NCI-H146 treated with DMSO at 0.1 percent for 48 hours (cell line): Measurements from ENCODE around the gene IL12A.

Experiments
- DNase-seq: peaks from one replicate; lab custom pipeline; 2025; ENCODE audit not compliant: unreplicated experiment; lab: John Stamatoyannopoulos, UW

Gene IL12A

GRCh38 chr3:159989973-159990846, 1.6 kb downstream of the IL12A start:
- no peak for DNase-seq

- DNase-seq, result no peak
Measured at GRCh38 chr3:159991591-159991990, 3.0 kb downstream of the IL12A start.

GRCh38 chr3:159992589-159992988, 4.0 kb downstream of the IL12A start:
- no peak for DNase-seq

DNA sequence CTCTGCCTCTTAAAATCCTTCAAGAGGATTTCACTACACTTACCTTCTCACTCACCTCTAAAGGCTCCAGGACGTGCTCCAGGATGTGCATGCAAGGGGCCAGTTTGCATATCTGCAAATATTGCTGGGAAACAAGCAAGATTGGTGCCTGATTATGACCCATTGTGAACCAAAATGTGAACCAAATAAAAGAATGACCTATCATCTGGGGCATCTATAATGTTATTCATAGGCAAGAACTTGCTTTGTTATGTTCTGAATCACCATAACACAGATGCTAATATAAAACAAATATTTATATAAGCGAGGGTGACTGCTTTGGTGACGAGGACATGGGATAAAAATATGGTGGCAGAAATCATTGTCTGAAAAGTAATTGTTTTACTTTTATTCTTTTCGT, 5.5 kb downstream of the IL12A start:
- DNase-seq, result no peak

- DNase-seq, result no peak
Measured at GRCh38 chr3:159995091-159995490, 6.5 kb downstream of the IL12A start.

GRCh38 chr3:159996018-159996417, 7.4 kb downstream of the IL12A start:
- no peak for DNase-seq

- DNase-seq, result no peak
Measured at GRCh38 chr3:159996959-159997358, 8.3 kb downstream of the IL12A start.

DNA sequence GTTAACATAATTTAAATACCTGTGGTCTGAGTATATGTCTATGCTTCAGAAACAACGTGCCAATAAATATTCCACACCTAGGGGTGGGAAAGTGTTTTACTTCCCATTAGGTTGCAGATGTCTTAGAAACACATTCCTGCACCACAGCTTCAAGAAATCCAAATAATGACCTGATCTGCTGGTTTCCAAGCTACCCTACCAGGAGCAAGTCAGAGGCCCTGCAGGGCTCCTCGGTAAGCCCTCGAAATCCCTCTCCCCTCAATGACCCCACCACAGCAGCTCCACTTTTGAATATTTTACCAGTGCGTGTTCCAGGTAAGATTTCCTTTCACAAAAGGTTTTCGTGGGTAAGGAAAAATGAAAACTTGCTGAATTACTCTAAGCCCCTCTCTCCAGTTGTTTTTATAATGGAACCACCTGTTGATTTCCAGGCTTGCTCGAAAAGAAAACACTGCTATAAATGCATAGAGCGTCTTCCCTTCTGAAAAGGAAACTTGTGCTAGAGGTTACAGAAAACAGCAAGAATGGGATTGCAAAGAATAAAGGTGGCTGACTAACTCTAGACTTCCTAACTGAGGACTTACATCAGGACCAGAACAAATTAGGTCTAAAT, 12.6 kb downstream of the IL12A start:
- no peak for DNase-seq

DNA sequence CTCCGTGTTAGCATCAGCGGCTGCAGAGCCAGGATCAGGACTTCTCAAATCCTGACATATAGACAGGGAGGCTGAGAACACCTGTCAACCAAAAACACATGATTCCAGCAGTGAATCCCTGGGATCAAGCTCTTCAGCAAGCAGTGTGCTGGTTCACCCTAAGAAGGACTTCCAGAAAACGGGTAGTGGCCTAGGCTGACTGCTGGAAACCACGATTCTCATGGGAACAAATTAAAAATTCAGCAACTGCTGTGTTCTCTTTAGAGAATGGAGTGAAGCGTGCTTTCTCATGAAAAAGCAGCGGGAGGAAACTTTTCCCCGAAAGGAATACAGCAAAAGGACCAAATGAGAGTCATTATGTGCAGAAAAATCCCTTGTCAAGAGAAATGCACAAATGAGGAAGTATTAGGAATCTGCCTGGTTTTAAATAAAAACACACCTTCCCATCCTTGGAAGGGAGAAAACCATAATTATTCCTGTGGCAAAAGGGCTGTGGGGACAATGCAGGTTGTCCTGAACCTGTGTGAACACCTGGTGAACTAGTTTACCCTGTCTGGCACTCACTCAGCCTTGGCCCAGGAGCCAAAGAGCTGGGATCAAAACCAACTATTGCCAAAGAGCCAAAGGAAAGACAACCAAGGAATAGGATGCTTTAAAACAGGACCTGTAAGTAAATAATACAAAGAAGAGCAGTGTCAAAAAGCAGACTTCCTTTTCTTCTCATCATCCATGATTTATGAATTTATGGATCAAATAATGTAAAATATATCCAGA, 13.4 kb downstream of the IL12A start:
- no peak for DNase-seq

GRCh38 chr3:160003520-160004128, 15.0 kb downstream of the IL12A start:
- DNase-seq, result peak; percentile 44

DNA sequence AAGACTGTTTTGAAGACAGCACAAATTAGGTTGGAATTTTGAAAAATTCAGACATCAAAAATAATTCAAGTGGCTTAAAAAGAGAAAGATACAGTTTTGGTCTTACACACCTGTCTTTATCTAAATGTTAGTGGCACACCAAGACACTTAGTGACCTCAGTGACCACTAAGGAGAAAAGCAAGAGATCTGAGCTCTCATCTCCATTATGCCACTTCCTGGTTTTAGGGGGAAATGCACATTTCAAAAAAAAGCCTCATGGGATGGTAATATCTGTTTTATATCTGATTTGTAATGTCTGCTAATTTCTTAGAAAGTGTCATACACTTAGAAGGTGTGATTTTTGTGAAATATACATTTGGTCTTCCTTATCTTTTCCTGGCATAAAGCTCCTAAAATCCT, 16.4 kb downstream of the IL12A start:
- DNase-seq, result no peak

GRCh38 chr3:160006282-160007163, 17.9 kb downstream of the IL12A start:
- DNase-seq, result peak; percentile 76

DNA sequence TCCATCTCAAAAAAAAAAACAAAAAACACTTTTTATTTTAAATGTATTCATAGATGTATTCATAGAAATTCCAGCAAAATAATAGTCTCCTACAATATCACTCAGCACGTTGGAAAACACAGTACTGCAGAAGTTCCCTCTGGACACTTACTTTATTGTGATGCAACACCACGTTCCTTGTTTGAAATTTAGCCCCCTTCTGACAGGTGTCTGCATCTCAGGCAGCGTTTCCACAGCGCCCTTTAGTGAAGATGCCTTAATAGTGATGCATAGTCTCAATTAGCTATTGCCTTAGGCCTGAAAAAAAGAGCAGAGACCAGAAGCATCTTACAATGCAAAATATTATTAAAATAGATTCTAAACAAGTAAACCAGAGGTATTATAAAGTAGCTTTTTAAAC, 20.3 kb downstream of the IL12A start:
- DNase-seq, result no peak

GRCh38 chr3:160009525-160009924, 20.9 kb downstream of the IL12A start:
- no peak for DNase-seq

- no peak for DNase-seq
Measured at GRCh38 chr3:160010578-160010977, 21.9 kb downstream of the IL12A start.

DNA sequence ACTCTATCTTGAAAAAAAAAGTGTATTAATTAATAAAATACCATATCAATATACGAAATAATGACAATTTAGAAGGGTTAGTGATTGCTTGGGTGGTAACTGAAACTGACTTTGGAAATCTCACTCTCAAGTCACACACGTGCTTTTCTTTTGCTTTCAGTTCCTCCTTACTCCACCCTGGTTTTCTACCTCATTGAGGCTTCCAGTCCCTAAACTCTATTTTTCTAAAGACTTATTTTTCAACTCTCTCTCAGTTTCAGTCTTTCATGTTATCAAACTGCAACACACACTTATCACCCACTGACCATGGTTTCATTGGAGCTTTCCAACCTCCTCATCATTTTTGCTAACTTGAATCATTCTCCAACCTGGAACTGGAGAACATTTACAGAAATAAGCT, 23.5 kb downstream of the IL12A start:
- no peak for DNase-seq

GRCh38 chr3:160016972-160017371, 28.3 kb downstream of the IL12A start:
- no peak for DNase-seq

DNA sequence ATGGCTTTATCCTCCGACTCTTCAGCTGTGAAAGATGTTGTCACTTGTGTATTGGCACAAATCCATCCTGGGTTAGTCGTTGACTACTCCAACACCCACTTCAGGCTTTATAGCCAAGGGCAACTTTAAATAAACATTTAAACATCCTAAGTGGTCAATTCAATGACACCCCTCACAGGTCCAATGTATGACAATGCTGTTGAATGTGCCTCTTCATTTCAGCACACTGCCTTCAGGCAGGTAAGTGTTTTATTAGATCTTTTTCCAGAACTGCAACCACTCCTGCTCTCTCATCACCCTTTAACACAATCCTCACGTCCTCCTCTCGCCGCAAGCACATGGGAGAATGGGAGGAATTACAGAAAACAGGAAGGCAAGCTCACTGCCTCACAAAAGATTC, 30.3 kb downstream of the IL12A start:
- DNase-seq, result no peak

DNA sequence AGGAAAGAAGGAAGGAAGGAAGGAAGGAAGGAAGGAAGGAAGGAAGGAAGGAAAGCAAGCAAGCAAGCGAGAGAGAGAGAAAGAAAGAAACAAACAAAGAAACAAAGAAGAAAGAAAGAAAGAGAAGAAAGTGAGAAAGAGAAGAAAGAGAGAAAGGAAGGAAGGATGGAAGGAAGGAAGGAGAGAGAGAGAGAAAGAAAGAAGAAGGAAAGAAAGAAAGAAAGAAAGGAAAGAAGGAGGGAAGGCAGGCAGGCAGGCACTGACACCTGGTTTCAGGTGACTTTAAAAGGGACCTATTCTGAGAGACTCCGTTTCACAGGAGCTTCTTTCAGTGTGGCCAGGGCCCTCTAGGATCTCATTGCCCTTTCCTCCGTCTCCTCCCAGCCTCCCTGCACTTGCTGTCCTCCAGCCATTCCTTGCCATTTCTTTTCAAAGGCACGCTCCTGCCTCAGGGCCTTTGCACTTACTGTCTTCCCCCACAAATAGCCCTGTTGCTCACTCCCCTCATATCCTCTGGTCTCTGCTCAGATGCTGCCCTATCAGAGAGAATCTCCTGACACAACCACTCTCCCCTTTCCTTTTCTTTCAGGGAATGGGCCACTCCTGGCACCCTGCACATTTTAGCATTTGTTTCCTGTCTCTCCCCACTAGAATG, 31.5 kb downstream of the IL12A start:
- no peak for DNase-seq

DNA sequence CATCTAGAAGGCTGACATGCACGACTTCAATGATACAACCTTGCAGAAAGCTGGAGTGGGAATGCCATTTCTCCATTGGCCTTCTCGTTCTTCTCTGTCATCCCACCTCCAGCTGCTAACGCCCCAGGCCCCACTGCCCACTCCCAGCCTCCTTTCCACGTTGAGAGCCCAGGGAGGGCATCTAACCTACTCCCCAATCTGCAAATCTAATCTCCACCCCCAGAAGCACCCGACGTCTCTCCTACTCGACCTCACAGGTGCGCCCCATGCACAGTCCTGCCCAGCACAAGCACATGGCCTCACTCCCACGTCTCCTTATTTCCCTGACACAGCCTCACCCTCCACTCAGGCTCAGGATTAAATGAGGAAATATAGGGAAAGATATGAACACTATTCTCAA, 33.4 kb downstream of the IL12A start:
- DNase-seq, result no peak
